GM23248 (cell line): Measurements from ENCODE around the gene COPG1.

Source experiments
- EZH2 ChIP-seq: fragments of 200-600 bp; sonication (generic); IDR thresholded peaks from 2 replicates; pipeline ENCODE4 v1.6.1; 2018; ENCODE audit warnings: antibody characterized with exemption, mild to moderate bottlenecking; ENCODE audit not compliant: insufficient read depth, poor library complexity, severe bottlenecking
- EZH2phosphoT487 ChIP-seq: fragments of 200-600 bp; sonication (generic); IDR thresholded peaks from 2 replicates; pipeline ENCODE4 v1.6.1; 2018; ENCODE audit warnings: antibody characterized with exemption, moderate library complexity, mild to moderate bottlenecking, low read depth; ENCODE audit not compliant: insufficient read depth

GRCh38 chr3:129311054-129311902 lies 61.9 kb downstream of the COPG1 start:
- no peak for TF ChIP-seq EZH2
- no peak for TF ChIP-seq EZH2phosphoT487
